T-helper 9 cell (primary cell): ENCODE results near the gene IZUMO2.

Source experiments
- DNase-seq: peaks from one replicate; pipeline ENCODE4 v3.0.0-alpha.2; 2020
- total RNA-seq, 2 donors: gene quantifications; one replicate each; lab custom pipeline; 2026; lab: John Stamatoyannopoulos, UW

Gene IZUMO2
- 0 reads per million in 2 donors for total RNA-seq

DNA sequence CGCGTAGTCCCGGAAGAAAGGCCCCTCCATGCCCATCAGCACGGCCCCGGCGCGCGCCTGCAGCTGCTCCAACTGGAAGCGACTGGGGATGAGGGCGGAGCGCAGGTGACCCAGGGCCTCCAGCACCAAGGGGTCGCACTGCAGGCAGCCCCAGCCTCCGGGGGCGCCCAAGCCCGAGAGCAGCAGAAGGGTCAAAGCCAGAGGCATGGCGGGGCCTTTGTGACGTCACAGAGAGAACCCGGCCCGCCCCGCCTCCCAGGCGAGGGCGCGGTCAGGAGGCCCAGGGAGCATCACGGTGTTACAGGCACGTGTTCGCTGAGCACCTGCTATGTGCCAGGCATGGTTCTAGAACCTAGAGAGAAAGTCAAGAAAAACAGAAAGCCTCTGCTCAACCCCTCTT is at the start of gene IZUMO2:
TSS of gene IZUMO2 (minus strand) at position 294 of the 400 bp plus-strand sequence. CDS start at position 207, 87 bp downstream.
- no peak for DNase-seq

- no peak for DNase-seq
These were observed 47.3 kb upstream of the IZUMO2 start for GRCh38 chr19:50210425-50210824.

DNA sequence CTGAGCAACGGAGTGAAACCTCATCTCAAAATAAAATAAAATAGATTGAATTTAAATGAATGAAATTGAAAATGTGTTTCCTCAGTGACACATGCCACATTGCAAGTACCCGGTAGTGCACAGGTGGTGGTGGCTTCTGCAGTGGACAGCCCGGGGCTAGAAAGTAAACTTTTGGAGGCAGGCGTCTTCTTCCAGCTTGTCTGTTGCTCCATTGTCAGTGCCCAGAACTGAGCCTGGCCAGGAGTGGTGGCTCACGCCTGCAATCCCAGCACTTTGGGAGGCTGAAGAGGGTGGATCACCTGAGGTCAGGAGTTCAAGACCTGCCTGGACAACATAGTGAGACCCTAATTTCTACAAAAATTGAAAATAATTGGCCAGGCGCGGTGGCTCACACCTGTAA is 46.0 kb upstream of the IZUMO2 start:
- no peak for DNase-seq

DNA sequence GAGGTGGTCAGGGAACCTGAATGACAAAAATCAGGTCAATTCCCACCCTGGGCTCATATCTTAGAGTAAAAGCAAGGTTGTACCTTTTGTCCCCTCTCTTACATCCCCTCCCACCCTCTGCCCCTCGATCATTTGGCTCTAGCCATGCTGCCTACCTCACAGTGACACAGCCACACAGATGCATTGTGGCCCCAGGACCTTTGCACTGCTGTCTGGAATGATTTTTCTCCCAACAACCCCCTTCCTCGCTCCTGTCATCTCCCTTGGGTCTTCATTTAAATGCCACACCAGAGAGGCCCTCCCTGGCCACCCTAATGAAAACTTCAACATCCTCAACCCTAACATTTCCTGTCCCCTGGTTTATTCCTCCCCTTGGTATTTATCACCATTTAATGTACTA is 44.6 kb upstream of the IZUMO2 start:
- no peak for DNase-seq

DNA sequence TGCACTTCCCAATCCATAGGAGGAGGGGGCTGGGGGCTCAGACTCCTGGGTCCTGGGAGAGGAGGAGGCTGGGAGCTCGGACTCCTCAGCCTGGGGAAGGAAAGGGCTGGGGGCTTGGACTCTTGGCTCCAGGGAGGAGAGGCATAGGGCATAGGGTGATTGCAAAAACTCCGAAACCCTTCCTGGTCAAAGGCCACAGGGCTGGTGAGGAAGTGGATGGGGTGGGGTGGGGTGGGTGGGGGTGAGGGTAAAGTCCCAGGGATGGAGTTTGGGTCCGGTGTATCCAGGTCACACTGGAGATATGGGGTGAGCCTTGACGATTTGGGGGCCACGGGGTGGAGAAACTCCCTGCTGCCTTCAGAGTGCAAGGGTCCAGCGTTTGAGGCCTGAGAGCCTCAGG is 43.1 kb upstream of the IZUMO2 start:
- DNase-seq: no peak

DNA sequence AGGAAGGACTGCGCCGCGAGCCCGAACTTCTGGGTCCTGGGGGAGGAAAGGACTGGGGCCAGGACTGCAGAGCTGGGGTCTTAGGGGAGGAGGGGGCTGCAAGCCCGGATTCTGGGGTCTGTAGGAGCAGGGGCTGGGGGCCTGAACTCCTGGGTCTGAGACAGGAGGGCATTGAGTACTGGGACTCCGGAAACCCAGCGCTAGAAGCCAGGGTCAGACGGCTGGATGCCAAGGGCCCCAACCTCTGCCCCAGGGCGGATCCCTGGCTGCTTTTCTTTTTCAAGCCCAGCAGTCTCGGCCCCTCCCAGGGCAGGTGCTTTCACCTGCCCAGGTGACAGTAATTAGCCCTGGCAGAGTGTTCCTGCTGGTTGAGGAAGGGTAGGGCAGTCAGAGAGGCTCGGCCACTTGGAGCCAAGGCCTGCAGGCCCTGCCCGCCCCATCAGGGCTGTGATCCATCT is 42.6 kb upstream of the IZUMO2 start:
- no peak for DNase-seq

GRCh38 chr19:50204811-50205675 is 42.0 kb upstream of the IZUMO2 start:
- DNase-seq: no peak

DNA sequence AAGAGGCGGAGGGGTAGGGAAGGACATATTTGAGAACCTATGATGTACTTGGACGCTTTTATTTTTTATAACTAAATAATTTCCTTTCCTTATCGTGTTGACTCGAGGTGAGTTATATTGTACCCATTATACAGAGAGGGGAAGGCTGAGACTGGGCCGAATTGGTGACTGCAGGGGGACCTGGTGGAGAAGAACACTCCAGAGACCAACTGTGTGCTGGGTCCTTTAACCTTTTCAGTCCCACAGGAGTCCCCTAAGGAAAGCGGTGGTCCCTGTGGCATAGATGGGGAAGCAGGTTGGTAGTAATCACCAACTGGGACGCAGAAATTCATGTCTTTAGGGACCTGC is 41.0 kb upstream of the IZUMO2 start:
- DNase-seq: no peak

- no peak for DNase-seq
These were observed 40.4 kb upstream of the IZUMO2 start, which contains the start of gene MYH14 for GRCh38 chr19:50203281-50204080. Gene MYH14, plus strand, starts transcription at chr19:50203622. Its CDS starts 6,744 bp downstream, at chr19:50210366.

- DNase-seq: no peak
These were observed 39.8 kb upstream of the IZUMO2 start for GRCh38 chr19:50202962-50203280.

GRCh38 chr19:50202386-50202785 is 39.3 kb upstream of the IZUMO2 start:
- no peak for DNase-seq

DNA sequence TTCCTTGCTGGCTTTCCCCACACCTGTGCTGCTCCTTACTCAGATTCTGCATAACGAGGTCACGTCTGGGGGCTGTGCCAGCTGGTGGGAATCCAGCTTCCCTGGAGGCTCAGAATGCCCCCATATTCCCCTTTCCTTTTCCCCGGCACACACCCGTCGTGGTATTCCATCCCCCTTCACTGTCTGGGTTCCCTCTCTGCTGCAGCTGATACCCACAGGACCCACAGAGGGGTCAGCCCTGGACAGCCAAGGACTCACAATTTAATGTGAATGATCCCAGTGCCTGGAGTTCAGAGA is 36.1 kb upstream of the IZUMO2 start:
- DNase-seq: no peak

- DNase-seq: no peak
These were observed 35.6 kb upstream of the IZUMO2 start for GRCh38 chr19:50198431-50199258.

DNA sequence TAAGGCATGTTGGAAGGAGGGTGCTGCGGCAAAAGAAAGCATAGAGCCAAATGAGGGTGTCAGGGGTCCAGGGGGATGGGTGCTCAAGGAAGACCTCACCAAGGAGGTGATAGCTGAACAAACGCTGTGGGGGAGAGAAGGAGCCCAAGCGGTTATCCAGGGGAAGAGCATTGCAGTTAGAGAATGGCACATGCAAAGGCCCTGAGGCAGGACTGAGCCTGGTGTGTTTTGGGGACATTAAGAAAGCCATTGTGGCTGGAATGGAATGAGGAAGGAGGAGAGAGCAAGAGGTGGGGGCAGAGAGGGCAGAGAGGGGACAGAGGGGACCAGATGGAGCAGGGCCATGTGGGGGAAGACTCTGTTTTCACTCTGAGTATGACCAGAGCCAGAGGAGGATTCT is 34.3 kb upstream of the IZUMO2 start:
- DNase-seq: no peak

GRCh38 chr19:50196322-50196932 is 33.3 kb upstream of the IZUMO2 start:
- no peak for DNase-seq

DNA sequence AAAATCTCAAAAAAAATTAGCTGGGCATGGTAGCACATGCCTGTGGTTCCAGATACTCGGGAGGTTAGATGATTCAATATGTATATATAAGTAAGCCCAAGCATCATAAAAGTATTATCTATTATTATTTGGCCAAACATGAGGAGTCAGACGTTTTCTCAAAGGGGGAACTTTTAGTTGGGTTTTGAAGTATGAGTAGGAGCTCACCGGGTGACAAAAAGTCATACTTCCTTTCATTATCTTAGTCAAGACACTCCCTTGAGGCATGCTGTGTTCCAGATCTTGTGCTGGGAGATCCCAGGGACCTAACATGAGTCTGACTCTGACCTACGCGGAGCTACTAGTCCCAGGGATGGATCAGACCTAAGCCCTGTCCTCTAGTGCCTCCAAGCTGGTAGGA is 32.1 kb upstream of the IZUMO2 start:
- no peak for DNase-seq

- DNase-seq: no peak
These were observed 29.6 kb upstream of the IZUMO2 start for GRCh38 chr19:50192463-50193211.

DNA sequence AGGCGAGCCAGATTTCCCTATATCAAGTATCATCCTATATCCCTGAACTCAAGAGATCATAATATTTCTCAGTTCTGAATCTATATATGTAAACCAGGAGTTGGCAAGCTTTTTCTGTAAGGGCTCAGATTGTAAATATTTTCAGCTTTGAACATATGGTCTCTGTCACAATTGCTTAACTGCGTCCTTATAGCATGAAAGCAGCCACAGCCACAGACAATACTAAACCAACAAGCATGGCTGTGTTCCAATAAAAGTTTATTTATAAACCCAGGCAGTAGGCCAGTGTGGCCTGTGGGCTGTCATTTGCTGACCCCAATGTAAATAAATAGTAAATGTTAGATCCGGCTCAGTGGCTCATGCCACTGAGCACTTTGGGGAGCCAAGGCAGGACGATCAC is 28.1 kb upstream of the IZUMO2 start:
- no peak for DNase-seq

- no peak for DNase-seq
These were observed 27.4 kb upstream of the IZUMO2 start for GRCh38 chr19:50190439-50190891.

GRCh38 chr19:50189331-50189730 is 26.2 kb upstream of the IZUMO2 start:
- DNase-seq: no peak

GRCh38 chr19:50187937-50188336 is 24.9 kb upstream of the IZUMO2 start:
- DNase-seq: no peak

- DNase-seq: no peak
These were observed 21.1 kb upstream of the IZUMO2 start for GRCh38 chr19:50184196-50184595.
